Measurements from ENCODE around the gene MRPS14. TPM values are rescaled to one million over a fixed set of nuclear protein-coding genes. Genes with fewer than 3 reads are reported as not detected.

MRPS14 gene
- total RNA-seq, 4 donors from 2014 or later: 17.9 to 31.1 (median 26.1) TPM

GRCh38 chr1:174997041-174997440, 26.2 kb downstream of the MRPS14 start:
- intact Hi-C loops (cut with DNase I): no loop called here
- Histone ChIP-seq H3K27me3 (no peaks in the 10 kb centered on the region), H3K36me3 (no peaks in the 10 kb centered on the region), H3K4me3 (no peak overlapping the region), H3K27ac (replicated peaks in 1 of 4) (peak overlapping the region in 1 of 4 donors; percentile 9), H3K9me3 (no peaks in the 10 kb centered on the region), H3K4me1 (peaks cover 11 to 32% (median 25%) of the 10 kb centered on the region in 4 donors)
- TF ChIP-seq POLR2A (IDR thresholded peaks at IDR 0.05; ENCODE audit: low read depth) (no peak), EP300 (IDR thresholded peaks at IDR 0.05) (no peak), CTCF (IDR thresholded peaks at IDR 0.05) (no peak), POLR2AphosphoS5 (IDR thresholded peaks at IDR 0.05) (no peak)
- no peak for DNase-seq (ENCODE audit: extremely low spot score)
- WGBS: 98% methylated on average over 3 of the region's 3 CpGs

- intact Hi-C loops (cut with DNase I): no loop called here
- no peak for DNase-seq (ENCODE audit: extremely low spot score)
Measured at GRCh38 chr1:174996476-174996875, 26.7 kb downstream of the MRPS14 start.

GRCh38 chr1:174995916-174996315, 27.3 kb downstream of the MRPS14 start:
- intact Hi-C loops (cut with DNase I): no loop called here
- DNase-seq (ENCODE audit: extremely low spot score): no peak
- WGBS: 89% methylated on average over 1 of the region's 1 CpG
- Histone ChIP-seq H3K4me3 (no peak overlapping the region), H3K9me3 (no peaks in the 10 kb centered on the region), H3K4me1 (peaks cover under 1 to 21% (median 14%) of the 10 kb centered on the region in 4 donors), H3K27me3 (no peaks in the 10 kb centered on the region), H3K36me3 (no peaks in the 10 kb centered on the region), H3K27ac (replicated peaks in 1 of 4) (no peak overlapping the region)
- no peak for TF ChIP-seq EP300 (IDR thresholded peaks at IDR 0.05)
- TF ChIP-seq POLR2AphosphoS5 (IDR thresholded peaks at IDR 0.05): no peak
- no peak for TF ChIP-seq CTCF (IDR thresholded peaks at IDR 0.05)
- TF ChIP-seq POLR2A (IDR thresholded peaks at IDR 0.05; ENCODE audit: low read depth): no peak

More at GRCh38 chr1:174996476-174996875, 26.7 kb downstream of the MRPS14 start:
- 12% methylated on average over 1 of the region's 1 CpG for WGBS
- Histone ChIP-seq H3K4me1 (peaks cover 6 to 26% (median 20%) of the 10 kb centered on the region in 4 donors), H3K27ac (replicated peaks in 1 of 4) (no peak overlapping the region), H3K9me3 (no peaks in the 10 kb centered on the region), H3K4me3 (no peak overlapping the region), H3K36me3 (no peaks in the 10 kb centered on the region), H3K27me3 (no peaks in the 10 kb centered on the region)
- TF ChIP-seq POLR2AphosphoS5 (IDR thresholded peaks at IDR 0.05): no peak
- no peak for TF ChIP-seq CTCF (IDR thresholded peaks at IDR 0.05)
- no peak for TF ChIP-seq POLR2A (IDR thresholded peaks at IDR 0.05; ENCODE audit: low read depth)
- no peak for TF ChIP-seq EP300 (IDR thresholded peaks at IDR 0.05)

- H3K9me3 ChIP-seq: no peaks in the 10 kb centered on the region
- no peak overlapping the region for H3K4me3 ChIP-seq
- no peak overlapping the region for H3K27ac ChIP-seq (replicated peaks in 1 of 4)
- DNase-seq (ENCODE audit: extremely low spot score): no peak
- no peaks in the 10 kb centered on the region for H3K27me3 ChIP-seq
- 80% methylated on average over 3 of the region's 3 CpGs for WGBS
- no peak for TF ChIP-seq CTCF (IDR thresholded peaks at IDR 0.05)
- TF ChIP-seq POLR2A (IDR thresholded peaks at IDR 0.05; ENCODE audit: low read depth): no peak
- TF ChIP-seq POLR2AphosphoS5 (IDR thresholded peaks at IDR 0.05): no peak
- TF ChIP-seq EP300 (IDR thresholded peaks at IDR 0.05): no peak
- intact Hi-C loops (cut with DNase I): no loop called here
- no peaks in the 10 kb centered on the region for H3K36me3 ChIP-seq
- H3K4me1 ChIP-seq: peaks cover 0 to 17% (median 7%) of the 10 kb centered on the region in 4 donors
Measured at GRCh38 chr1:174995121-174995520, 28.1 kb downstream of the MRPS14 start.

- Histone ChIP-seq H3K36me3 (no peaks in the 10 kb centered on the region), H3K9me3 (no peaks in the 10 kb centered on the region), H3K4me1 (peaks cover 0 to 4% (median 0%) of the 10 kb centered on the region in 4 donors), H3K27ac (replicated peaks in 1 of 4) (no peak overlapping the region), H3K27me3 (no peaks in the 10 kb centered on the region), H3K4me3 (no peak overlapping the region)
- 94% methylated on average over 1 of the region's 1 CpG for WGBS
- intact Hi-C loops (cut with DNase I): no loop called here
- TF ChIP-seq POLR2AphosphoS5 (IDR thresholded peaks at IDR 0.05): no peak
- TF ChIP-seq EP300 (IDR thresholded peaks at IDR 0.05): no peak
- no peak for TF ChIP-seq CTCF (IDR thresholded peaks at IDR 0.05)
- TF ChIP-seq POLR2A (IDR thresholded peaks at IDR 0.05; ENCODE audit: low read depth): no peak
- DNase-seq (ENCODE audit: extremely low spot score): no peak
Measured at GRCh38 chr1:174991473-174991872, 31.8 kb downstream of the MRPS14 start.

All from esophagus muscularis mucosa (tissue), 4 donors.